HG03108 (cell line): ENCODE results near the gene SRPK2.

Source experiments
- ATAC-seq: cut with Tn5 transposase; IDR thresholded peaks from one replicate; pipeline ENCODE4 v1.9.1; 2021; ENCODE audit warnings: moderate library complexity; ENCODE audit not compliant: unreplicated experiment

Gene SRPK2

GRCh38 chr7:105105579-105105978, 283.1 kb downstream of the SRPK2 start:
- ATAC-seq = no peak

- no peak for ATAC-seq
Measured at GRCh38 chr7:105102557-105103352, 286.0 kb downstream of the SRPK2 start.

DNA sequence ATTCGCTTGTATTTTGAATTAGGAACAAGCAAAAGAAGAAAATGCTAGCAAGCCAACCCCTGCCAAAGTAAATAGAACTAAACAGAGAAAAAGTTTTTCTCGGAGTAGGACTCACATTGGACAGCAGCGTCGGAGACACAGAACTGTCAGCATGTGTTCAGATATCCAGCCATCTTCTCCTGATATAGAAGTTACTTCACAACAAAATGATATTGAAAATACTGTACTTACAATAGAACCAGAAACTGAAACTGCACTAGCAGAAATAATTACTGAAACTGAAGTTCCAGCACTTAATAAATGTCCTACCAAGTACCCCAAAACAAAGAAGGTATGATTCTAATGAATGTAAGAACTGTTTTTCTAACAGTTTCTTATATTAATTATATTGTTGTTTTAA, 286.9 kb downstream of the SRPK2 start:
- ATAC-seq = no peak

DNA sequence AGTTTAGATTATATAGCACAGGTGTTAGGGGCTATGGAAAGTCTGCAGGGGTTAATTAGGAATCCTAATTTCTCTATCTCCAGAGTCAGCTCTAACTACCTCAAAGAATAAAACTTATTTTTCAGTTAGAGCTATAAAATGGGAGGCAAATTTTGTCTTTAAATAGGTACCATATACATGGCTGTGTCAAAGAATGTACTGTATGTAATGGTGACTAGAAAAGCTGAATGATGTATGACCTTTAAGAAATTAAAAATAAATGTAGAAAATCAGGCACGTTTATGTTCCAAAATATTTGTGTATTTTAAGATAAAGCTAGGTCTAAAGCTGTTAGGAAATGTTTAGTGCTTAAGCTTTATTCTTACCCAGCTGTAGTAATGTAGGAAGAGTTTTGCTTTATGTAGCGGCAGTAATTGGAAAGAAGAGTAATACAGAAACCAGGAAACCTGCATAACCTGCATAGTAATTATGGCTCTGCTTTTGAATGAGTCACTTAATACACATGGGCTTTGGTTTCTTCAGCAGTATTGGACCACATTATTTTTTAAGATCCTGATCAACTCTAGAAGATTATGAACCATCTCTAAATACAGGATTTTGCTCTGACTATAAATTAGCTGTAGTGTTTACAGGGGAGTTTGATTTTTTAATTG, 289.7 kb downstream of the SRPK2 start:
- peak; percentile 68 for ATAC-seq

- ATAC-seq = no peak
Measured at GRCh38 chr7:105097619-105098018, 291.1 kb downstream of the SRPK2 start.

DNA sequence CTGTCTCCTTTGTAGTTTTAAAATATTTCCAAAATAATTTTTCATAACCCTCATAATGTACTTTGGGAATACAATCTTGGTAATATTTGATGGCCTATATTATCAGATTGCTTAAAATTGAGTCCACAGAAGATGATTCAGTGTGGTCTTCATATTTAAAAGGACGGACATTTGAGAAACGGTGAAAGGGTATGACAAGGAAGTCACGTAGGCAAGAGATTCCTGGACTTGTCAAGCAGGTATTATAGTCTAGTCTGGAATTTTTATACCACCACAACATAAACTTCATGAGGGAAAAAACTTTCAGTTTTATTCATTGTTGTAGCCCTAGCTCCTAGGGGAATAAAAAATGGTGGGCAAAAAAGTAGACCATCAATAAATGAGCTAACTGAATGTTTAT, 292.4 kb downstream of the SRPK2 start:
- ATAC-seq = no peak

- no peak for ATAC-seq
Measured at GRCh38 chr7:105094966-105095365, 293.8 kb downstream of the SRPK2 start.

DNA sequence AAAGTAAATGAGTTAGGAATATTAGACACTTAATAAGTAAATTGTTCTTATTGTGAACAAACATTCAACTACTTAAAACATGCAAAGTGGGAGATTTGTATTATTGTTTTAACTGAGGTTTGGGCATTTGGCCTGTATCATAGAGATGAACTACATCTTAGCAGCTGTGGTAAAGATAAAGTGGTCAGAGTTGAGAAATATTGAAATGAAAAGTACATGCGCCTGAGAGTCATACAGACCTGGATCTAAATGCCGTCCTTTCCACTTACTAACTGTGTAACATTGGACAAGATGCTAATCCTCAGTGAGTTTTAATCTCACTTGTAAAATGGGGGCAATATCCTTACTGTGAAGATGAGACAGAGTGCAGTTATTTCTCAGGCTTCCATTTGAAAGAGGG, 300.3 kb downstream of the SRPK2 start:
- ATAC-seq = no peak

DNA sequence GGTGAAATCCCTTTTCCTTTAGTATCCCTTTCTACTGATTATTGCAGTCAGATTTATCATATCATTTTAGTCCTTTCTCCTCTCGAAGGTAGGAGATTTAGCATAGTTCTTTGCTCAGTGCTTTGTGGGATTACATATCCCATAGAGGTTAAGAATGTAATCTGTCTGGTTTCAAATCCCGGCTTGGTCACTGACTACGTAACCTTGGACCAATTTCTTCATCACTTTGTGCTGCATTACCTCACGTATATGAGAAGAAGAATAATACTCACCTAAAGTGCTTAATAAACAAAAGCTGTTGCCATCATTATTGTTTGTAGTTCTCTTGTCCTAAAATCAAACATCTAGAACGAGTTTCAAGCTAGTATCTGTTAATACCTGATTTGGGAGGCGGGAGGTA, 300.7 kb downstream of the SRPK2 start:
- no peak for ATAC-seq

DNA sequence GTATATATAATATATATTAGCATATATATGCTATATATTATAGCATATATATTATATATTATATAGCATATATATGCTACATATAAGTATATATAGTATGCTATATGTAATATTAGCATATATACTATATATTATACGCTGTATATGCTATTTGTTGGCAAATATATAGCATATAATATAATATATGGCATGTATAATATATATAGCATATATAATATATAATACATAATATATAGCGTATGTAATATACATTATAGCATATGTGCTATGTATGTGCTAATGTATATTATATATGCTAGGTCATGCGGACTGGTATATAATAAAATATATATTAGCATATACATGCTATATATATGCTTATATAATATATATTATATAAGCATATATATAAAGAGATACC, 301.9 kb downstream of the SRPK2 start:
- no peak for ATAC-seq

GRCh38 chr7:105084581-105084980, 304.1 kb downstream of the SRPK2 start:
- no peak for ATAC-seq

DNA sequence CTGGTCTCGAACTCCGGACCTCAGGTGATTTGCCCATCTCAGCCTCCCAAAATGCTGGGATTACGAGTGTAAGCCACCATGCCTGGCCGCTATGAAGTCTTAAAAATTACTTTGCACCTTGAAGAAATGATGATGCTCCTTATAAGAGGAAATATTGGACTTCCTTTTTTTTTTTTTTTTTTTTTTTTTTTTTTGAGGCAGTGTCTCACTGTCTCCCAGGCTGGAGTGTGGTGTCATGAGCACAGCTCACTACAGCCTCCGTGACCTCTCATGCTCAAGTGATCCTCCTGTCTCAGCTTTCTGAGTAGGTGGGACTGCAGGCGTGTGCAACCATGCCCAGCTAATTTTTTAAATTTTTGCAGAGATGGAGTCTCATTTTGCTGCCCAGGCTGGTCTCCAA, 309.4 kb downstream of the SRPK2 start:
- ATAC-seq = no peak

- no peak for ATAC-seq
Measured at GRCh38 chr7:105073143-105073542, 315.6 kb downstream of the SRPK2 start.

- ATAC-seq = no peak
Measured at GRCh38 chr7:105068886-105069285, 319.8 kb downstream of the SRPK2 start.

DNA sequence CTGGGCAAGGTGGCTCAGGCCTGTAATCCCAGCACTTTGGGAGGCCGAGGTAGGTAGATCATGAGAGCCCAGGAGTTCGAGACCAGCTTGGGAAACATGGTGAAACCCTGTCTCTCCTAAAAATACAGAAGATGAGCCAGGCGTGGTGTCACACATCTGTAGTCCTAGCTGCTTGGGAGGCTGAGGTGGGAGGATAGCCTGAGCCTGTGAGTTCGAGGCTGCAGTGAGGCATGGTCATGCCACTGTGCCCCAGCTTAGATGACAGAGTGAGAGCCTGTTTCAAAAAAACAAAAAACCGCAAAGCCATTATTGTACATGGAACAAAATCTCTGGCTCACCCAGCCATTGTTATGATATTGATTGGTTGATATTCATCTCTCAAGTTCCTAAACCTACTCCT, 321.0 kb downstream of the SRPK2 start:
- no peak for ATAC-seq
